K562 (cell line): Measurements from ENCODE around the gene RANGAP1. TPM values are rescaled to one million over a fixed set of nuclear protein-coding genes. Genes with fewer than 3 reads are reported as not detected.

Experiments used
- ARID3B ChIP-seq: fragments of 250-450 bp; sonication (Bioruptor Pico); IDR thresholded peaks from 2 replicates; pipeline ENCODE4 v1.4.0; 2020; ENCODE audit warnings: borderline replicate concordance
- CGGBP1 ChIP-seq: fragments of 250-450 bp; sonication (Bioruptor Pico); IDR thresholded peaks from 2 replicates; pipeline ENCODE4 v1.9.0; 2021; ENCODE audit warnings: mild to moderate bottlenecking
- CHD2 ChIP-seq: IDR thresholded peaks from 2 replicates; pipeline ENCODE4 v1.6.1; 2011; ENCODE audit warnings: low read depth, low read length
- FOXK1 ChIP-seq: sonication (generic); formaldehyde crosslinking; IDR thresholded peaks from 2 replicates; pipeline ENCODE4 v1.8.0; 2022; ENCODE audit warnings: missing genetic modification reagents, mild to moderate bottlenecking, borderline replicate concordance
- IRF2 ChIP-seq: sonication (generic); formaldehyde crosslinking; IDR thresholded peaks from 2 replicates; pipeline ENCODE4 v1.8.1; 2022; ENCODE audit warnings: mild to moderate bottlenecking, missing genetic modification reagents
- JUNB ChIP-seq: fragments of 450-650 bp; formaldehyde crosslinking; conservative IDR thresholded peaks from 2 replicates; pipeline ENCODE4 v1.4.0; 2020; ENCODE audit warnings: mild to moderate bottlenecking
- NFATC3 ChIP-seq: fragments of 450-650 bp; IDR thresholded peaks from 2 replicates; pipeline ENCODE4 v1.6.1; 2017; ENCODE audit warnings: mild to moderate bottlenecking
- NR0B1 ChIP-seq: fragments of 450-650 bp; IDR thresholded peaks from one replicate; pipeline ENCODE4 v1.6.1; 2018; ENCODE audit warnings: mild to moderate bottlenecking, moderate library complexity; ENCODE audit not compliant: partially characterized antibody
- PBX2 ChIP-seq, 2 experiments: IDR thresholded peaks in 1 of 2; conservative IDR thresholded peaks in 1 of 2; 2 replicates each; pipeline ENCODE4 v1.6.1; 2016; ENCODE audit warnings: low read depth in 2 of 2, mild to moderate bottlenecking in 1 of 2, missing compliant biosample characterization in 1 of 2, missing genetic modification characterization in 1 of 2, moderate library complexity in 1 of 2
- POLR2AphosphoS5 ChIP-seq: IDR thresholded peaks from 2 replicates; pipeline ENCODE4 v1.6.1; 2011; ENCODE audit warnings: mild to moderate bottlenecking, low read depth, low read length, moderate library complexity; ENCODE audit not compliant: control insufficient read depth, insufficient read depth
- PPARD ChIP-seq: fragments of 250-450 bp; sonication (Bioruptor Pico); IDR thresholded peaks from 2 replicates; pipeline ENCODE4 v1.8.0; 2022; ENCODE audit warnings: inconsistent platforms, mild to moderate bottlenecking, moderate library complexity
- RBM25 ChIP-seq: fragments of 200-400 bp; formaldehyde crosslinking; IDR thresholded peaks from 2 replicates; pipeline ENCODE4 v1.6.1; 2018; ENCODE audit warnings: low read length, low read depth, moderate library complexity; ENCODE audit not compliant: severe bottlenecking
- SNAPC5 ChIP-seq: fragments of 250-450 bp; sonication (Bioruptor Pico); IDR thresholded peaks from 2 replicates; pipeline ENCODE4 v1.8.0; 2021; ENCODE audit warnings: moderate library complexity, mild to moderate bottlenecking, inconsistent platforms
- THAP12 ChIP-seq: fragments of 250-450 bp; sonication (Bioruptor Pico); IDR thresholded peaks from 2 replicates; pipeline ENCODE4 v1.9.0; 2021; ENCODE audit warnings: mild to moderate bottlenecking, inconsistent platforms
- ZKSCAN8 ChIP-seq: fragments of 200-800 bp; sonication (Bioruptor generic); IDR thresholded peaks from 2 replicates; pipeline ENCODE4 v1.6.1; 2016; ENCODE audit warnings: missing genetic modification characterization, missing compliant biosample characterization
- ZNF133 ChIP-seq: fragments of 250-450 bp; sonication (Bioruptor Pico); IDR thresholded peaks from 2 replicates; pipeline ENCODE4 v1.4.0; 2020; ENCODE audit warnings: mild to moderate bottlenecking
- polyA plus RNA-seq, 8 experiments: library from polyadenylated mRNA; depleted of rRNA in 4 of 8; stranded (reverse) in 5 of 8; unstranded in 3 of 8; fragments of >200 nt; fragmentation: Nextera tagmentation in 2 of 8; fragmentation: Illumina TruSeq in 1 of 8; extraction: Ambion mirVana in 2 of 8; extraction: Trizol in 1 of 8; gene quantifications; 2 replicates each; pipeline versions ENCODE4 v1.2.1 to v1.2.3, GENCODE V29; 2011 to 2014; ENCODE audit warnings: inconsistent platforms in 1 of 8, missing spikeins in 1 of 8
- total RNA-seq, 7 experiments: library from RNA; depleted of rRNA in 6 of 7; stranded (reverse); fragments of >200 nt in 6 of 7; fragmentation: Illumina TruSeq in 2 of 7; extraction: Trizol in 2 of 7; gene quantifications; 2 replicates each; pipeline versions ENCODE4 v1.2.1 to v1.2.3, GENCODE V29; 2011 to 2021; ENCODE audit warnings: low replicate concordance in 1 of 7
- TF ChIP-seq, protein P1 (sequence below): fragments of 250-450 bp; sonication (Bioruptor Pico); IDR thresholded peaks from 2 replicates; pipeline ENCODE4 v1.5.0; 2021

RANGAP1 gene
- total and polyA plus RNA-seq, 9 of the 15 experiments (the other 6 are each of a cell fraction or from before 2014, with no cell fraction given) = 2.1 to 104 (median 50.6) TPM

DNA sequence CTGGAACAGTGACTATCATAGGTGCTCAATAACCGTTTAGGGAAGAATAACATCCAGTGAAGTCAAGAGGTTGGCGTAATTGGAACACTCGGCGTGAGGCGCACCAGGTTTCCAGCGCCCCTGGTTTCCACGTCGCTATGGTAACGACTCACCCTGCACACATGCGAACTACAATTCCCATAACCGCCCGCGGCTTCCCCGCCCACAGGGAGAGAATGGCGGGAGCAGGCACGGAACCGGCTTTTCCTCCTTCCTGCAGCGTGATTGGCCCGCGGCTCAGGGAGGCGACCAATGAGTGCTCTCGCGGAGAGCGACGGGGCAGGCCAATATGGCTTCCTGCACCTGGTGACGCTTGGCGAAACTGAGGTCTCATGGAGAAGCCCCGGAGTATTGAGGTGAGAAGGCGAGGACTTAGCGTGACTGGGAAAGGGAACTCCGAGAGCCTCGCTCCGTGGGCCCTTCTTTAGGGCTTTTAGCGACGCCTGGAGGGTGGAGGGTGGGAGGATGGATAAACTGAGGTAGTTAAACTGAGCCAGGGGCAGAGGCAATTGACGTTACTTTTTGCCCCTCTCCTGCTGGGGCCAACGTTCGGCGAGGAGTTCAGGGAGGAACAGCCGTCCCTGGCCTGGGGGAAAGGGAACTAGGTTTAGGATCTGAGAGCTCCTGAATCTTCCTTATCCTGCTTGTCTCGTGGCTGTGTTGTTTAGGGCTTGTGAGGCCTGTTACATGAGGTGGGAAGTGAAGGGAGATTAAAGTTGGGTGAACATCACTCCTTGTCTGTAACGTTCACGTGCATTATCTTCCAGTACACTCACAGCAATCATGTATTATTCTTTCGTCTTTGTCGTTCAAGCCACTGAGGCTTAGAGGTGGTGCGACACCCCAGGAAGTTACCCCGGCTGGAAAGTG, 80.7 kb downstream of the RANGAP1 start, which contains the start of gene L3MBTL2 (continued):
- TF ChIP-seq THAP12 (CRISPR knock-in tag) = no peak
- TF ChIP-seq POLR2AphosphoS5 = peak; percentile 63
- no peak for TF ChIP-seq NFATC3
- no peak for TF ChIP-seq CHD2
- TF ChIP-seq ARID3B (CRISPR knock-in tag) = no peak
- TF ChIP-seq CGGBP1 (CRISPR knock-in tag) = no peak
- TF ChIP-seq, protein P1, sequence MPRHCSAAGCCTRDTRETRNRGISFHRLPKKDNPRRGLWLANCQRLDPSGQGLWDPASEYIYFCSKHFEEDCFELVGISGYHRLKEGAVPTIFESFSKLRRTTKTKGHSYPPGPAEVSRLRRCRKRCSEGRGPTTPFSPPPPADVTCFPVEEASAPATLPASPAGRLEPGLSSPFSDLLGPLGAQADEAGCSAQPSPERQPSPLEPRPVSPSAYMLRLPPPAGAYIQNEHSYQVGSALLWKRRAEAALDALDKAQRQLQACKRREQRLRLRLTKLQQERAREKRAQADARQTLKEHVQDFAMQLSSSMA = no peak
- TF ChIP-seq PBX2 (CRISPR knock-in tag; IDR thresholded peaks at IDR 0.05; ENCODE audit: low read depth) = no peak
- TF ChIP-seq PBX2 (tag; conservative IDR thresholded peaks at IDR 0.05; ENCODE audit: low read depth) = no peak
- TF ChIP-seq NR0B1 = no peak
- TF ChIP-seq FOXK1 = no peak
- TF ChIP-seq ZKSCAN8 = no peak
- TF ChIP-seq IRF2 (CRISPR knock-in tag) = no peak
- TF ChIP-seq ZNF133 (CRISPR knock-in tag) = no peak
- no peak for TF ChIP-seq PPARD (CRISPR knock-in tag)
- no peak for TF ChIP-seq SNAPC5 (CRISPR knock-in tag)
- peak; percentile 43 for TF ChIP-seq RBM25
- TF ChIP-seq JUNB (CRISPR knock-in tag) = no peak
